Lower leg skin (tissue), 3 donors: ENCODE results near the gene PRIM2.

Experiments
- CTCF ChIP-seq, 3 donors: fragments of 450-650 bp; IDR thresholded peaks; one replicate each; pipeline ENCODE4 v1.5.1; 2016; ENCODE audit warnings: antibody characterized with exemption in 3 of 3, mild to moderate bottlenecking in 3 of 3, moderate library complexity in 2 of 3
- POLR2A ChIP-seq, 2 donors: fragments of 450-650 bp; IDR thresholded peaks; one replicate each; pipeline ENCODE4 v1.6.1; 2016 to 2017; ENCODE audit warnings: antibody characterized with exemption in 2 of 2, mild to moderate bottlenecking in 1 of 2, moderate library complexity in 1 of 2

- no peak for TF ChIP-seq CTCF (IDR thresholded peaks at IDR 0.05)
- TF ChIP-seq POLR2A (IDR thresholded peaks at IDR 0.05) = no peak
Measured at GRCh38 chr6:57469072-57469471, 151.6 kb downstream of the PRIM2 start.
